H1 (cell line): ENCODE data around the gene KIF15. TPM values are rescaled to one million over a fixed set of nuclear protein-coding genes. Genes with fewer than 3 reads are reported as not detected.
"Not testable (repeated sequence)": the region's sequence is repeated elsewhere in the genome, so short reads cannot be mapped to it uniquely, and the experiment has no call there.

Experiments
- CTCF ChIA-PET: fragments of 300-600 bp; sonication (Branson Sonifier 250); formaldehyde crosslinking; loops from one replicate; lab custom pipeline; 2021; ENCODE audit not compliant: partially characterized antibody; lab: Charles Lee
- POLR2A ChIA-PET: fragments of 300-600 bp; sonication (Branson Sonifier 250); formaldehyde crosslinking; loops from one replicate; lab custom pipeline; 2021; ENCODE audit warnings: inconsistent platforms; ENCODE audit not compliant: partially characterized antibody; lab: Charles Lee
- DNase-seq, 2 experiments: peaks; one replicate each; pipeline versions ENCODE4 v3.0.0 to v3.0.0-alpha.2; 2010 to 2022; ENCODE audit warnings: low spot score in 2 of 2, low read depth in 1 of 2, mixed read lengths in 1 of 2
- FAIRE-seq: peaks from 2 replicates; lab custom pipeline; 2011; peaks lifted over from hg19 to GRCh38; lab: Jason Lieb, UNC
- H2AFZ ChIP-seq: 2 replicates; pipeline ENCODE4 v1.8.1; 2012; ENCODE audit warnings: low read length, inconsistent platforms
- H2AK5ac ChIP-seq: 2 replicates; pipeline ENCODE4 v1.6.1; 2013; ENCODE audit warnings: low read depth, low read length
- H2BK120ac ChIP-seq: replicated peaks from 2 replicates; pipeline ENCODE3; 2013; ENCODE audit warnings: low read depth, low read length, inconsistent platforms
- H2BK12ac ChIP-seq: 2 replicates; pipeline ENCODE4 v1.6.1; 2013; ENCODE audit warnings: low read depth, low read length
- H2BK15ac ChIP-seq: 2 replicates; pipeline ENCODE4 v1.6.1; 2013; ENCODE audit warnings: low read length
- H2BK20ac ChIP-seq: 2 replicates; pipeline ENCODE4 v1.6.1; 2013; ENCODE audit warnings: low read length
- H2BK5ac ChIP-seq: 2 replicates; pipeline ENCODE4 v1.6.1; 2013; ENCODE audit warnings: low read depth, low read length
- H3K14ac ChIP-seq: 2 replicates; pipeline ENCODE4 v1.6.1; 2013; ENCODE audit warnings: inconsistent platforms; ENCODE audit not compliant: insufficient read length
- H3K18ac ChIP-seq: 2 replicates; pipeline ENCODE4 v1.6.1; 2013; ENCODE audit warnings: low read length; ENCODE audit errors: extremely low read depth
- H3K23ac ChIP-seq: 2 replicates; pipeline ENCODE4 v1.6.1; 2013; ENCODE audit warnings: inconsistent platforms; ENCODE audit not compliant: insufficient read length
- H3K23me2 ChIP-seq: 2 replicates; pipeline ENCODE4 v1.6.1; 2013; ENCODE audit warnings: low read depth, low read length
- H3K27ac ChIP-seq: 2 replicates; pipeline ENCODE4 v1.6.1; 2011; ENCODE audit warnings: low read depth, low read length, inconsistent platforms
- H3K27me3 ChIP-seq, 4 experiments: replicated peaks in 1 of 4; 1 replicate in 1 of 4; 2 replicates in 3 of 4; pipeline versions ENCODE4 v1.6.1 to v1.8.1; 2011 to 2013; ENCODE audit warnings: low read length in 3 of 4, mild to moderate bottlenecking in 3 of 4, inconsistent platforms in 2 of 4, mixed read lengths in 2 of 4, moderate library complexity in 1 of 4; ENCODE audit not compliant: control insufficient read depth in 3 of 4, insufficient read depth in 3 of 4; ENCODE audit errors: extremely low read depth in 1 of 4
- H3K36me3 ChIP-seq, 4 experiments: 2 replicates each; pipeline versions ENCODE4 v1.6.1 to v1.8.1; 2011 to 2013; ENCODE audit warnings: mild to moderate bottlenecking in 4 of 4, low read length in 3 of 4, moderate library complexity in 2 of 4, control low read depth in 1 of 4, inconsistent platforms in 1 of 4; ENCODE audit not compliant: insufficient read depth in 4 of 4, control insufficient read depth in 2 of 4
- H3K4ac ChIP-seq: replicated peaks from 2 replicates; pipeline ENCODE3; 2013; ENCODE audit warnings: low read length, low read depth, mixed read lengths, inconsistent platforms; ENCODE audit not compliant: insufficient read length
- H3K4me1 ChIP-seq, 4 experiments: replicated peaks in 1 of 4; 1 replicate in 1 of 4; 2 replicates in 3 of 4; pipeline versions ENCODE4 v1.6.1 to v1.8.1; 2011 to 2013; ENCODE audit warnings: low read length in 3 of 4, inconsistent platforms in 2 of 4, mixed read lengths in 1 of 4; ENCODE audit not compliant: insufficient read depth in 4 of 4, control insufficient read depth in 3 of 4
- H3K4me2 ChIP-seq, 2 experiments: 2 replicates each; pipeline versions ENCODE4 v1.6.1 to v1.8.1; 2011 to 2013; ENCODE audit warnings: low read depth in 2 of 2, low read length in 2 of 2, control low read depth in 1 of 2, inconsistent platforms in 1 of 2, mild to moderate bottlenecking in 1 of 2; ENCODE audit not compliant: insufficient read depth in 1 of 2
- H3K4me3 ChIP-seq, 4 experiments: fragments of 200-600, 300-600 bp in 1 of 4; sonication (generic), shearing (Covaris generic), sonication (Bioruptor Twin) in 1 of 4; 2 replicates each; pipeline versions ENCODE4 v1.5.1 to v1.8.1; 2011 to 2016; ENCODE audit warnings: low read length in 4 of 4, low read depth in 3 of 4, control low read depth in 2 of 4, inconsistent platforms in 2 of 4, mild to moderate bottlenecking in 2 of 4, mixed read lengths in 1 of 4, moderate library complexity in 1 of 4; ENCODE audit not compliant: insufficient read depth in 2 of 4; ENCODE audit errors: extremely low read depth in 1 of 4
- H3K56ac ChIP-seq: replicated peaks from 2 replicates; pipeline ENCODE3; 2013; ENCODE audit warnings: low read depth, mild to moderate bottlenecking, mixed read lengths, low read length, inconsistent platforms; ENCODE audit not compliant: insufficient read length
- H3K79me1 ChIP-seq: 2 replicates; pipeline ENCODE4 v1.6.1; 2013; ENCODE audit warnings: low read depth, low read length, control low read depth
- H3K79me2 ChIP-seq, 2 experiments: 2 replicates each; pipeline versions ENCODE4 v1.6.1 to v1.8.1; 2012 to 2013; ENCODE audit warnings: low read length in 2 of 2, mild to moderate bottlenecking in 2 of 2, inconsistent platforms in 1 of 2; ENCODE audit not compliant: insufficient read depth in 2 of 2, control insufficient read depth in 1 of 2
- H3K9ac ChIP-seq, 4 experiments: replicated peaks in 1 of 4; 1 replicate in 1 of 4; 2 replicates in 3 of 4; pipeline versions ENCODE4 v1.6.1 to v1.8.1; 2011 to 2013; ENCODE audit warnings: low read depth in 3 of 4, low read length in 3 of 4, control low read depth in 2 of 4, mild to moderate bottlenecking in 2 of 4, moderate library complexity in 2 of 4, inconsistent platforms in 1 of 4; ENCODE audit errors: extremely low read depth in 1 of 4
- H3K9me3 ChIP-seq, 2 experiments: 2 replicates each; pipeline versions ENCODE4 v1.6.1 to v1.8.1; 2012 to 2013; ENCODE audit warnings: mild to moderate bottlenecking in 2 of 2, moderate library complexity in 2 of 2, control low read depth in 1 of 2, inconsistent platforms in 1 of 2, low read depth in 1 of 2, low read length in 1 of 2, mixed read lengths in 1 of 2; ENCODE audit not compliant: insufficient read depth in 2 of 2
- H4K20me1 ChIP-seq, 2 experiments: replicated peaks in 1 of 2; 2 replicates each; pipeline versions ENCODE3 to v1.8.1; 2011 to 2013; ENCODE audit warnings: inconsistent platforms in 2 of 2, low read length in 2 of 2, mild to moderate bottlenecking in 1 of 2; ENCODE audit not compliant: insufficient read depth in 2 of 2, control insufficient read depth in 1 of 2
- H4K5ac ChIP-seq: 2 replicates; pipeline ENCODE4 v1.6.1; 2013; ENCODE audit warnings: low read length, low read depth, mixed read lengths, inconsistent platforms; ENCODE audit not compliant: insufficient read length
- H4K8ac ChIP-seq: 2 replicates; pipeline ENCODE4 v1.8.0; 2013; ENCODE audit warnings: mild to moderate bottlenecking, moderate library complexity, low read length, inconsistent platforms; ENCODE audit not compliant: insufficient read depth; ENCODE audit errors: extremely low read depth
- H4K91ac ChIP-seq: replicated peaks from 2 replicates; pipeline ENCODE3; 2013; ENCODE audit warnings: low read length, mixed read lengths, inconsistent platforms; ENCODE audit not compliant: insufficient read length
- WGBS, 2 experiments: shearing (Covaris generic) in 1 of 2; methylation state at CpG; one replicate each; pipeline versions ENCODE4 v1.1.6 to v1.1.7; 2013 to 2015; ENCODE audit warnings: low lambda C conversion rate in 2 of 2, mixed read lengths in 2 of 2, inconsistent platforms in 1 of 2, low coverage in 1 of 2, missing lambda C conversion rate in 1 of 2; ENCODE audit not compliant: insufficient replicate concordance in 2 of 2, insufficient coverage in 1 of 2, insufficient read length in 1 of 2; ENCODE audit errors: extremely low coverage in 1 of 2, missing lambda C conversion rate in 1 of 2; 5-methylcytosine and 5-hydroxymethylcytosine counted together
- polyA plus RNA-seq, 7 experiments: library from polyadenylated mRNA; depleted of rRNA in 3 of 7; stranded (reverse) in 5 of 7; unstranded in 2 of 7; fragments of >200 nt in 5 of 7; fragments of 200-250 nt in 2 of 7; gene quantifications; 1 replicate in 5 of 7; 2 replicates in 1 of 7; 4 replicates in 1 of 7; pipeline versions ENCODE4 v1.2.1 to v1.2.3, GENCODE V29; 2011 to 2013; ENCODE audit warnings: missing spikeins in 2 of 7, mixed read lengths in 2 of 7
- total RNA-seq: library from RNA; stranded (reverse); fragmentation: NEBNext Ultra II Directional; extraction: Animal tissue kit (Norgen Biotek cat#: 25700); gene quantifications from 2 replicates; pipeline ENCODE4 v1.2.1, GENCODE V29; 2021

The KIF15 gene
- total and polyA plus RNA-seq, 2 of the 8 experiments (the other 6 are each of a cell fraction or from before 2014, with no cell fraction given) = 4.2 to 25.5 TPM

DNA sequence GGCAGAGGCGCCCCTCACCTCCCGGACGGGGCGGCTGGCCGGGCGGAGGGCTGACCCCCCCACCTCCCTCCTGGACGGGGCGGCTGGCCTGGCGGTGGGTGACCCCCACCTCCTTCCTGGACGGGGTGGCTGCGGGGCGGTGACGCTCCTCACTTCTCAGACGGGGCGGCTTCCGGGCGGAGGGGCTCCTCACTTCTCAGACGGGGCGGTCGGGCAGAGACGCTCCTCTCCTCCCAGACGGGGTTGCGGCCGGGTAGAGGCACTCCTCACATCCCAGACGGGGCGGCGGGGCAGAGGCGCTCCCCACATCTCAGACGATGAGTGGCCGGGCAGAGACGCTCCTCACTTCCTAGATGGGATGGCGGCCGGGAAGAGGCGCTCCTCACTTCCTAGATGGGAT lies 59.6 kb downstream of the KIF15 start:
- H3K36me3 ChIP-seq = peaks cover 0 to 34% (median 6%) of the 10 kb centered on the region in 4 experiments; a peak in 4 of 8 replicates
- H2BK15ac ChIP-seq, H2BK120ac ChIP-seq, H3K27me3 ChIP-seq, POLR2A ChIA-PET, H3K14ac ChIP-seq, CTCF ChIA-PET, H3K4me1 ChIP-seq, H2AK5ac ChIP-seq, FAIRE-seq, H4K91ac ChIP-seq, H3K4me3 ChIP-seq, H3K4ac ChIP-seq, H3K4me2 ChIP-seq, H3K18ac ChIP-seq, H2BK12ac ChIP-seq, H3K56ac ChIP-seq, H2AFZ ChIP-seq, H3K23me2 ChIP-seq, H4K20me1 ChIP-seq, H3K27ac ChIP-seq, H4K8ac ChIP-seq, H3K23ac ChIP-seq, H2BK20ac ChIP-seq, DNase-seq, H3K9ac ChIP-seq, H4K5ac ChIP-seq, H2BK5ac ChIP-seq, H3K79me2 ChIP-seq, H3K79me1 ChIP-seq: not testable (repeated sequence)
- 88% methylated on average over 26 of the region's 34 CpGs; no CpG with 5 or more reads in 1 of the 2 experiments for WGBS, 2 experiments
- H3K9me3 ChIP-seq = peaks cover 0 to 22% of the 10 kb centered on the region in 2 experiments; a peak in 1 of 4 replicates
